Kidney (tissue), 14 donors: ENCODE measurements around the gene SORCS3. TPM values are rescaled to one million over a fixed set of nuclear protein-coding genes. Genes with fewer than 3 reads are reported as not detected.

Source experiments
- DNase-seq, 5 donors: peaks; one replicate each; pipeline ENCODE4 v3.0.0-alpha.2; 2013 to 2020
- FAIRE-seq: peaks from 2 replicates; lab custom pipeline; 2012; peaks lifted over from hg19 to GRCh38; lab: Jason Lieb, UNC
- H3K27ac ChIP-seq, 2 donors: one replicate each; pipeline ENCODE4 v1.7.0; 2013; ENCODE audit warnings: low read depth in 2 of 2, low read length in 2 of 2, inconsistent platforms in 1 of 2
- H3K27me3 ChIP-seq: one replicate; pipeline ENCODE4 v1.7.1; 2013; ENCODE audit warnings: low read length, inconsistent platforms; ENCODE audit not compliant: control insufficient read depth, insufficient read depth
- H3K36me3 ChIP-seq, 3 donors: one replicate each; pipeline versions ENCODE4 v1.7.0 to v1.7.1; 2013; ENCODE audit warnings: low read length in 3 of 3, control low read depth in 1 of 3, inconsistent platforms in 1 of 3; ENCODE audit not compliant: insufficient read depth in 3 of 3, control insufficient read depth in 2 of 3
- H3K4me1 ChIP-seq, 3 donors: one replicate each; pipeline versions ENCODE4 v1.7.0 to v1.7.1; 2013; ENCODE audit warnings: low read length in 3 of 3, inconsistent platforms in 1 of 3, low read depth in 1 of 3; ENCODE audit not compliant: control insufficient read depth in 2 of 3, insufficient read depth in 2 of 3
- H3K4me3 ChIP-seq, 3 donors: one replicate each; pipeline versions ENCODE4 v1.7.0 to v1.8.1; 2013; ENCODE audit warnings: low read length in 3 of 3, control low read depth in 1 of 3, inconsistent platforms in 1 of 3
- H3K9ac ChIP-seq, 3 donors: one replicate each; pipeline versions ENCODE4 v1.7.0 to v1.7.1; 2013; ENCODE audit warnings: low read length in 3 of 3, control low read depth in 1 of 3, inconsistent platforms in 1 of 3
- H3K9me3 ChIP-seq, 3 donors: one replicate each; pipeline versions ENCODE4 v1.7.0 to v1.7.1; 2013; ENCODE audit warnings: low read length in 3 of 3, control low read depth in 1 of 3, inconsistent platforms in 1 of 3; ENCODE audit not compliant: control insufficient read depth in 2 of 3, insufficient read depth in 1 of 3
- intact Hi-C: fragments of 100-400 bp; cut with DNase I; formaldehyde crosslinking; loops from one replicate; pipeline ENCODE4 v1.11.1; 2022
- polyA plus RNA-seq: library from polyadenylated mRNA; stranded (reverse); fragments of 350-450 nt; fragmentation: Illumina TruSeq; extraction: RNeasy Lipid Tissue Mini Kit (QIAGEN cat#74804); gene quantifications from one replicate; pipeline ENCODE4 v1.2.3, GENCODE V29; 2014; ENCODE audit warnings: low read depth, low replicate concordance; ENCODE audit not compliant: insufficient read depth
- total RNA-seq: library from RNA; stranded (reverse); fragmentation: NEBNext Ultra II Directional; extraction: Animal tissue kit (Norgen Biotek cat#: 25700); gene quantifications from one replicate; pipeline ENCODE4 v1.2.1, GENCODE V29; 2021
- TF ChIP-seq, protein P1 (sequence below): IDR thresholded peaks from 3 replicates; pipeline ENCODE4 v1.5.1; 2012; ENCODE audit warnings: mild to moderate bottlenecking, moderate library complexity, borderline replicate concordance; ENCODE audit not compliant: insufficient read depth; ENCODE audit errors: extremely low read depth
- donor health status: control.
- donor health status: control.
- donor health status: control.
- donor health status: control.
- donor health status: control.
- donor health status: DM: yes; HTN: yes; CAD: no.
- donor health status: Normal renal cell carcinoma (clear cell type).

SORCS3 gene
- total and polyA plus RNA-seq, 2 donors from 2014 or later = 0.52 to 1.1 TPM

- Histone ChIP-seq H3K9ac (no peak overlapping the region), H3K4me3 (no peak overlapping the region), H3K27ac (no peak overlapping the region), H3K27me3 (no peaks in the 10 kb centered on the region), H3K36me3 (no peaks in the 10 kb centered on the region), H3K9me3 (no peaks in the 10 kb centered on the region), H3K4me1 (peaks cover 0 to 3% (median 0%) of the 10 kb centered on the region in 3 donors)
- intact Hi-C loops = no loop called here
- no peak for DNase-seq
- TF ChIP-seq, protein P1, sequence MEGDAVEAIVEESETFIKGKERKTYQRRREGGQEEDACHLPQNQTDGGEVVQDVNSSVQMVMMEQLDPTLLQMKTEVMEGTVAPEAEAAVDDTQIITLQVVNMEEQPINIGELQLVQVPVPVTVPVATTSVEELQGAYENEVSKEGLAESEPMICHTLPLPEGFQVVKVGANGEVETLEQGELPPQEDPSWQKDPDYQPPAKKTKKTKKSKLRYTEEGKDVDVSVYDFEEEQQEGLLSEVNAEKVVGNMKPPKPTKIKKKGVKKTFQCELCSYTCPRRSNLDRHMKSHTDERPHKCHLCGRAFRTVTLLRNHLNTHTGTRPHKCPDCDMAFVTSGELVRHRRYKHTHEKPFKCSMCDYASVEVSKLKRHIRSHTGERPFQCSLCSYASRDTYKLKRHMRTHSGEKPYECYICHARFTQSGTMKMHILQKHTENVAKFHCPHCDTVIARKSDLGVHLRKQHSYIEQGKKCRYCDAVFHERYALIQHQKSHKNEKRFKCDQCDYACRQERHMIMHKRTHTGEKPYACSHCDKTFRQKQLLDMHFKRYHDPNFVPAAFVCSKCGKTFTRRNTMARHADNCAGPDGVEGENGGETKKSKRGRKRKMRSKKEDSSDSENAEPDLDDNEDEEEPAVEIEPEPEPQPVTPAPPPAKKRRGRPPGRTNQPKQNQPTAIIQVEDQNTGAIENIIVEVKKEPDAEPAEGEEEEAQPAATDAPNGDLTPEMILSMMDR = no peak
- FAIRE-seq = no peak
Observed at GRCh38 chr10:105148456-105148855, 507.4 kb downstream of the SORCS3 start.

- FAIRE-seq = no peak
- no peak for DNase-seq
- Histone ChIP-seq H3K9me3 (no peaks in the 10 kb centered on the region), H3K27me3 (no peaks in the 10 kb centered on the region), H3K4me3 (no peak overlapping the region), H3K9ac (no peak overlapping the region), H3K4me1 (peaks cover 0 to 3% (median 0%) of the 10 kb centered on the region in 3 donors), H3K27ac (no peak overlapping the region), H3K36me3 (no peaks in the 10 kb centered on the region)
- intact Hi-C loops = no loop called here
- TF ChIP-seq, protein P1 = no peak
Observed at GRCh38 chr10:105148921-105149320, 507.8 kb downstream of the SORCS3 start.

GRCh38 chr10:105149371-105149891 lies 508.3 kb downstream of the SORCS3 start:
- Histone ChIP-seq H3K27ac (no peak overlapping the region), H3K9me3 (no peaks in the 10 kb centered on the region), H3K36me3 (no peaks in the 10 kb centered on the region), H3K27me3 (no peaks in the 10 kb centered on the region), H3K9ac (no peak overlapping the region), H3K4me3 (no peak overlapping the region), H3K4me1 (peaks cover 0 to 3% (median 0%) of the 10 kb centered on the region in 3 donors)
- intact Hi-C loops = no loop called here
- DNase-seq = peak in 1 of 5 donors; percentile 4
- TF ChIP-seq, protein P1 = no peak
- FAIRE-seq = no peak
